ENCODE measurements around the gene SIRT2. TPM values are rescaled to one million over a fixed set of nuclear protein-coding genes. Genes with fewer than 3 reads are reported as not detected.
A peak's percentile ranks its signal among the peaks of the same experiment; 100 is the strongest.

Gene SIRT2
- total RNA-seq, 1 experiment from 2014 or later: 162 TPM

GRCh38 chr19:38879400-38879751 lies 20.0 kb downstream of the SIRT2 start:
- H3K27me3 ChIP-seq (ENCODE audit: control insufficient read depth, insufficient read depth, low read length): no peaks in the 10 kb centered on the region
- DNase-seq (ENCODE audit: low read depth, low spot score): no peak
- TF ChIP-seq CTCF (IDR thresholded peaks at IDR 0.05): no peak
- TF ChIP-seq POLR2AphosphoS5 (IDR thresholded peaks at IDR 0.05; ENCODE audit: low read depth, low read length): no peak
- TF ChIP-seq REST (IDR thresholded peaks at IDR 0.05; ENCODE audit: insufficient read depth in 1 of 2, low read depth in 2 of 2, low read length in 1 of 2): no peak
- no peak for TF ChIP-seq SIN3A (IDR thresholded peaks at IDR 0.05; ENCODE audit: borderline replicate concordance, insufficient read depth, low read depth, low read length)
- TF ChIP-seq TCF7L2 (IDR thresholded peaks at IDR 0.05; ENCODE audit: low read depth, low read length): no peak
- peaks cover 7% of the 10 kb centered on the region; the same call in 1 of the 2 replicates for H3K4me1 ChIP-seq (ENCODE audit: control insufficient read depth, insufficient read depth, low read length)
- ChIA-PET POLR2A (interaction anchor here (0.5 to 1.1 kb wide), 3 partner anchors 9 to 518 kb away, joined by 3 to 4 read pairs (median 3); no protein-coding TSS in a partner anchor), CTCF (interaction anchor here (0.5 to 4.9 kb wide), 3 partner anchors 8 to 477 kb away, joined by 3 to 27 read pairs (median 5); partner anchors contain the start of gene FAM98C)
- H3K27ac ChIP-seq (ENCODE audit: low read length): no peak overlapping the region
- ATAC-seq: peak; percentile 10
- no peak overlapping the region for H3K4me3 ChIP-seq (ENCODE audit: low read depth in 2 of 2, low read length in 2 of 2)
- H3K36me3 ChIP-seq (ENCODE audit: control insufficient read depth, insufficient read depth, low read length): no peaks in the 10 kb centered on the region
- in situ Hi-C loops (cut with HindIII; ENCODE audit: low pct_unique_long_range_greater_than_20kb, low sequenced_read_pairs): no loop called here
- intact Hi-C loops (cut with micrococcal nuclease; ENCODE audit: unreplicated experiment): no loop called here
- no peaks in the 10 kb centered on the region for H3K9me3 ChIP-seq (ENCODE audit: control insufficient read depth, insufficient read depth, low read depth, low read length)
- no TSS peak for BruUV-seq (replicated peaks)

- CTCF ChIA-PET: interaction anchor here (0.6 to 4.9 kb wide), 3 partner anchors 9 to 476 kb away, joined by 3 to 27 read pairs (median 6); partner anchors contain the start of gene FAM98C
- Histone ChIP-seq H3K27me3 (ENCODE audit: control insufficient read depth, insufficient read depth, low read length) (no peaks in the 10 kb centered on the region), H3K4me1 (ENCODE audit: control insufficient read depth, insufficient read depth, low read length) (peaks cover 7% of the 10 kb centered on the region; the same call in 1 of the 2 replicates), H3K36me3 (ENCODE audit: control insufficient read depth, insufficient read depth, low read length) (no peaks in the 10 kb centered on the region), H3K4me3 (ENCODE audit: low read depth in 2 of 2, low read length in 2 of 2) (no peak overlapping the region), H3K9me3 (ENCODE audit: control insufficient read depth, insufficient read depth, low read depth, low read length) (no peaks in the 10 kb centered on the region), H3K27ac (ENCODE audit: low read length) (peak overlapping the region; percentile 5; the same call in 1 of the 2 replicates)
- ATAC-seq (no peak), DNase-seq (ENCODE audit: low read depth, low spot score) (no peak)
- TSS peak; percentile 90 for BruUV-seq (replicated peaks)
- TF ChIP-seq TCF7L2 (IDR thresholded peaks at IDR 0.05; ENCODE audit: low read depth, low read length): no peak
- TF ChIP-seq CTCF (IDR thresholded peaks at IDR 0.05): no peak
- TF ChIP-seq REST (IDR thresholded peaks at IDR 0.05; ENCODE audit: insufficient read depth in 1 of 2, low read depth in 2 of 2, low read length in 1 of 2): no peak
- no peak for TF ChIP-seq SIN3A (IDR thresholded peaks at IDR 0.05; ENCODE audit: borderline replicate concordance, insufficient read depth, low read depth, low read length)
- TF ChIP-seq POLR2AphosphoS5 (IDR thresholded peaks at IDR 0.05; ENCODE audit: low read depth, low read length): no peak
- POLR2A ChIA-PET: interaction anchor here (0.5 to 1.1 kb wide), 4 partner anchors 9 to 518 kb away, joined by 3 to 5 read pairs (median 4); no protein-coding TSS in a partner anchor
- intact Hi-C loops (cut with micrococcal nuclease; ENCODE audit: unreplicated experiment): no loop called here
- in situ Hi-C loops (cut with HindIII; ENCODE audit: low pct_unique_long_range_greater_than_20kb, low sequenced_read_pairs): no loop called here
Measured at GRCh38 chr19:38878575-38879399, 20.6 kb downstream of the SIRT2 start.

Data from Panc1 (cell line).